SH-SY5Y (cell line): ENCODE data around the gene TOLLIP.

ENCODE experiments used
- GATA2 ChIP-seq: IDR thresholded peaks from 2 replicates; pipeline ENCODE4 v1.6.1; 2011; ENCODE audit warnings: mild to moderate bottlenecking, low read depth, low read length
- GATA3 ChIP-seq: IDR thresholded peaks from 2 replicates; pipeline ENCODE4 v1.6.1; 2011; ENCODE audit warnings: low read depth, mild to moderate bottlenecking, low read length, moderate library complexity

DNA sequence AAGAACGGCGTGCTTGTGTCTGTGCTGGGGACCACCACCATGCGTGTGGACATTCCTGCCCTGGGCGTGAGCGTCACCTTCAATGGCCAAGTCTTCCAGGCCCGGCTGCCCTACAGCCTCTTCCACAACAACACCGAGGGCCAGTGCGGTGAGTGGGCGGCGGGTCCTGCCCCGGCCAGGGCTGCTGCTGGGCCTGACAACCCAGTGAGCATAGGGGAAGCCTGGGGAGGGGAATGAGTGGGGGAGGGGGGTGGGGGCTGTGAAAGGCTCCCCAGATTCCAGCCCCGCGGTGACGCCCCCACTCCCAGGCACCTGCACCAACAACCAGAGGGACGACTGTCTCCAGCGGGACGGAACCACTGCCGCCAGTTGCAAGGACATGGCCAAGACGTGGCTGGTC is 54.7 kb downstream of the TOLLIP start:
- TF ChIP-seq GATA3: no peak
- TF ChIP-seq GATA2: no peak
